GM13977 (cell line): ENCODE data around the gene ZNF816.
"Not testable (repeated sequence)": the region's sequence is repeated elsewhere in the genome, so short reads cannot be mapped to it uniquely, and the experiment has no call there.

Source experiments
- DNase-seq: peaks from one replicate; pipeline ENCODE4 v3.0.0; 2012; ENCODE audit warnings: low spot score
- CTCF ChIP-seq: IDR thresholded peaks from 2 replicates; pipeline ENCODE4 v1.5.1; 2012; ENCODE audit warnings: mild to moderate bottlenecking, control low read depth; ENCODE audit not compliant: insufficient read depth; ENCODE audit errors: extremely low read depth, missing control alignments
- in situ Hi-C: fragments of 300-500 bp; cut with MboI; formaldehyde crosslinking; loops from one replicate; pipeline ENCODE4 v1.12.0; 2022; ENCODE audit warnings: low sequenced_read_pairs, low pct_unique_long_range_greater_than_20kb, mixed read lengths, inconsistent platforms; ENCODE audit not compliant: unreplicated experiment

ZNF816 gene

GRCh38 chr19:52943134-52943883 lies 19.4 kb downstream of the ZNF816 start:
- in situ Hi-C loops = loop anchor here (10.0 kb wide), 1 partner anchor 89 kb away; the partner anchor contains the start of gene ZNF468
- DNase-seq = no peak
- no peak for TF ChIP-seq CTCF

- in situ Hi-C loops = loop anchor here (10.0 kb wide), 1 partner anchor 88 kb away; the partner anchor contains the start of gene ZNF468
- peak; percentile 94 for DNase-seq
Observed at GRCh38 chr19:52942386-52943133, 20.1 kb downstream of the ZNF816 start.

DNA sequence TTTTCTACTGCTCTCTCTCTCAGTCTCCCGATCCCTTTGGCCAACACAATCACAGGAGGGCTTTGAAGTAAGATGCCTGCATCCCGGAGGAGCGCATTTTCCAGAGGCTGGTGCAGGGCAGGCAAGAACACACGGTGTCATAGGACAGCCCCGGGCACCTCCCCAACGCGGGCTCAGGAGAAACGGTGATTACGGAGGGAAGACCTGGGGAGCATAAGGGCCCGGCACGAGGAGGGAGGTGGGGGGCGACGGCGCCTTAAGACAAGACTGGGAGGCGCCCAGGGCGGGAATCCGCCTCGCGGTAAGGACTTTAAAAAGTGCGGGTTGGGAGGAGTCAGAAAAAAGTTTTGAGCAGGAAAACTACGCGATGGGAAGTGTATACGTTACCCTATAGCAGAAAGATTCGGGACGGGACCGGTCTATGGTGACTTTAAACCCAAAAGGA lies 20.7 kb downstream of the ZNF816 start:
- in situ Hi-C loops = loop anchor here (10.0 kb wide), 1 partner anchor 87 kb away; the partner anchor contains the start of gene ZNF468
- TF ChIP-seq CTCF = no peak
- DNase-seq = no peak

More at GRCh38 chr19:52942386-52943133, 20.1 kb downstream of the ZNF816 start:
- no peak for TF ChIP-seq CTCF

DNA sequence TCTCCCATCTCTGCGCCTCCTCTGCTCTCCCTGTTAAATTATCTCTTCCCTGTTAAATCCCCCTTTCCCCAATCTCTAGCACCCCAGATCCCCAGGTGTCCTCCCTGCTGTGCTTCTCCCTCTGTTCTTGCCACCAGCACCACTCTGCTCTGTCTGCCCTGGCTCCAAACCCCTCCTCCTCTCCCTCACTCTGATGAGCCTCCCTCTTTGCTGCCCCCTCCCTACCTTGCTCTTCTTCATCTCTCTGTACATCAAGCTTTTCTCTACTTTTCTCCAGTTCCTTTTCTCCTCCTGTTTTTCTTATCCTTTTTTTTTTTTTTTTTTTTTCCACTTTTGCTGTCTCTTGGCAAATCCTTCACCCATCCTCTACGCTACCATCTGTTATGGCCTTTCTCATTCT lies 21.2 kb downstream of the ZNF816 start:
- not testable (repeated sequence) for DNase-seq
- in situ Hi-C loops = loop anchor here (10.0 kb wide), 1 partner anchor 87 kb away; the partner anchor contains the start of gene ZNF468

DNA sequence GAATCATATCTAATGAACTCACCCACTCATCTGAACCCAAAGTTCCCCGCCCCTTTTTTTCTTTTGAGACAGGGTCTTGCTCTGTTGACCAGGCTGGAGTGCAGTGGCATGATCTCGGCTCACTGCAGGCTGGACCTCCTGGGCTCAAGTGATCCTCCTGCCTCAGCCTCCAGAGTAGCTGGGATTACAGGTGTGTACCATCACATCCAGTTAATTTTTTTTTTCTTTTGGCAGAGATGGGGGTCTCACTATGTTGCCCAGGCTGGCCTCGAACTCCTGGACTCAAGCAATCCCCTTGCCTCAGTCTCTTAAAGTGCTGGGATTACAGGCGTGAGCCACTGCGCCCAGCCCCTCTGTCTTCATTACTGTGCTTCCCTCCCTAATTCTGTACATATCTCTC lies 21.8 kb downstream of the ZNF816 start:
- in situ Hi-C loops = loop anchor here (10.0 kb wide), 1 partner anchor 86 kb away; the partner anchor contains the start of gene ZNF468

DNA sequence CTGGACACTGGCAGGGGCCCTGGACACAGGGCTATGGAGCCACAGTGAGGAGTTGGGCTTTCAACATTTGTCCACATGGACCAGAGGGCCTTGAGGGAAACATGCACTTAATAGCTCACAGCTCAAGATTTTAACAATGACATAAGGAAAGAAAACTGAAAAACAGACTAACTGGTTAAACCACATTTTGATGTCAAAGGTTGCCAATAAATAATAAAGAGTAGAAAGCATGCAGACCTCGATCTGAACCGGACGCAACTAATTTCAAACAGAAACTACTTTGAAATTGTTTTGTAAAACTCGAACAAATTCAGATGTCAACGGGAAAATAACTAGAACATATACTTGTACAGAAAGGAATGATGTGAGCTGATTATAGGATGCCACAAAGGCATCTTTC lies 23.9 kb downstream of the ZNF816 start:
- in situ Hi-C loops = no loop called here
- no peak for TF ChIP-seq CTCF
- no peak for DNase-seq

More for the DNA sequence above, 21.8 kb downstream of the ZNF816 start:
- DNase-seq = not testable (repeated sequence)

DNA sequence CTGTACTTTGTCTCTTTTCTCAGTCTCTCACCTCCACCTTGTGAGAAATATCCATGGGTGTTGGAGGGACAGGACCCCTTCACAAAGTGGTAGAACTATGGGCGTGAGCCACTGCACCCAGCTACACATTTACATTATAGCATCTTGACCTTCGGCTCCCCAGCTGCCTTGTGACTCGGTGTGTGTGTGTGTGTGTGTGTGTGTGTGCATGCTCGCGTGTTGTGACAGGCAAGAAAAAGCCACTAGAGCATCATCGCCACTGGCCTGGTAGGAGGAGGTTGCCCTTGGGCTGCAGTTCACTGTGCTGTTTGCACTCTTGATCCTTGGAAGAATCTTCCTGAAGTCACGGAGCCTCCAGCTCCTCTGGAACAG lies 25.7 kb downstream of the ZNF816 start:
- in situ Hi-C loops = no loop called here
- no peak for DNase-seq
- TF ChIP-seq CTCF = no peak
